Upper lobe of left lung (tissue), 6 donors: Measurements from ENCODE around the gene KRTAP23-1. TPM values are rescaled to one million over a fixed set of nuclear protein-coding genes. Genes with fewer than 3 reads are reported as not detected.

ENCODE experiments used
- ATAC-seq, 2 donors: fragments of 200-7000 bp; cut with Tn5 transposase; one replicate each; pipeline ENCODE4 v1.9.1; 2022; ENCODE audit warnings: mild to moderate bottlenecking in 2 of 2, moderate library complexity in 2 of 2; ENCODE audit not compliant: low FRiP score in 2 of 2
- DNase-seq, 2 donors: peaks; one replicate each; pipeline ENCODE4 v3.0.0-alpha.2; 2019 to 2020
- H3K27ac ChIP-seq, 4 donors: fragments of 200-600 bp; sonication (generic); one replicate each; pipeline ENCODE4 v1.5.1; 2016 to 2019
- H3K27me3 ChIP-seq, 4 donors: fragments of 200-600 bp; sonication (generic); one replicate each; pipeline ENCODE4 v1.5.1; 2017 to 2019
- H3K36me3 ChIP-seq, 4 donors: fragments of 200-600 bp; sonication (generic); one replicate each; pipeline ENCODE4 v1.5.1; 2016 to 2019
- H3K4me1 ChIP-seq, 4 donors: fragments of 200-600 bp; sonication (generic); one replicate each; pipeline ENCODE4 v1.5.1; 2018 to 2019
- H3K4me3 ChIP-seq, 4 donors: fragments of 200-600 bp; sonication (generic); one replicate each; pipeline ENCODE4 v1.5.1; 2017 to 2019; ENCODE audit warnings: mild to moderate bottlenecking in 2 of 4, moderate library complexity in 1 of 4
- H3K9me3 ChIP-seq, 4 donors: fragments of 200-600 bp; sonication (generic); one replicate each; pipeline ENCODE4 v1.5.1; 2018 to 2019
- EP300 ChIP-seq, 4 donors: sonication (generic); formaldehyde crosslinking; IDR thresholded peaks; one replicate each; pipeline ENCODE4 v1.5.1; 2017; ENCODE audit warnings: antibody characterized with exemption in 4 of 4, control low read depth in 2 of 4
- POLR2A ChIP-seq, 4 donors: fragments of 450-650 bp; IDR thresholded peaks; one replicate each; pipeline ENCODE4 v1.5.1; 2016 to 2017; ENCODE audit warnings: antibody characterized with exemption in 4 of 4, mild to moderate bottlenecking in 2 of 4
- POLR2AphosphoS5 ChIP-seq, 2 donors: sonication (generic); formaldehyde crosslinking; IDR thresholded peaks; one replicate each; pipeline ENCODE4 v1.5.1; 2017; ENCODE audit warnings: antibody characterized with exemption in 2 of 2
- WGBS, 2 donors: methylation state at CpG; one replicate each; pipeline ENCODE4 v1.1.5; 2017 to 2018; 5-methylcytosine and 5-hydroxymethylcytosine counted together
- small RNA-seq, 4 donors: library from RNA; depleted of rRNA; stranded (forward); fragments of <200 nt; gene quantifications; one replicate each; pipeline ENCODE3, GENCODE V24; 2016
- total RNA-seq, 6 donors: library from RNA; depleted of rRNA in 4 of 6; stranded (reverse); fragments of >200 nt in 4 of 6; gene quantifications; one replicate each; pipeline versions ENCODE4 v1.1.0 to v1.2.1, GENCODE V29; 2016 to 2021
- TF ChIP-seq, protein P1 (sequence below), 6 experiments: fragments of 450-650 bp in 4 of 6; fragments of 200-600 bp in 2 of 6; sonication (generic) in 2 of 6; IDR thresholded peaks; one replicate each; pipeline ENCODE4 v1.5.1; 2016 to 2019; ENCODE audit warnings: antibody characterized with exemption in 6 of 6
- donor health status: DM: no; HTN: no; CAD: no; lungs with moderate emphysema.
- donor health status: DM: no; HTN: yes; CAD: no; lungs with severe emphysema.

KRTAP23-1 gene
- total RNA-seq, 6 donors from 2014 or later: not detected

DNA sequence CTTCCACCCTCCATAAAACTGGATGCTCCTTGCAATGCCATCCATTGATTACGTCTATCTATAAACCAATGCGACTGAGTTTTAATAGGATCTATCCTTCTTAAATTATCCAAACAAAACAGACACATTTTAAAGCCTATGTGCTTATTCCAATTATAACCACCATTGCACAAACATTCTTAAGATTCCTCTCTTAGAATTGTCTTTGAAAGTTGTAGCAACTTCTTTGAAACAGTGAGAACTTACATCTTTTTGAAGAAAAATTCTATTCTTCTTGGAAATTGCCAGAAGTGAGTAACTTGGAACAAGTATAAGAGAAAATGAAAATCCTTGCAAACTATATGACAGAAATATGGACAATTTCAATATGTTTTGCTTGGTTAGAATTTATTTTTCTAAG is 28.2 kb downstream of the KRTAP23-1 start, which contains the start of gene KRTAP26-1:
Gene KRTAP26-1 (minus strand): TSS at position 101 of the 400 bp plus-strand sequence. CDS start 280 bp downstream, outside the sequence.
- H3K36me3 ChIP-seq: no peaks in the 10 kb centered on the region
- H3K27me3 ChIP-seq: no peaks in the 10 kb centered on the region
- DNase-seq (no peak), ATAC-seq (no peak)
- H3K9me3 ChIP-seq: no peaks in the 10 kb centered on the region
- TF ChIP-seq POLR2AphosphoS5 (IDR thresholded peaks at IDR 0.05) (no peak), POLR2A (IDR thresholded peaks at IDR 0.05) (no peak), EP300 (IDR thresholded peaks at IDR 0.05) (no peak)
- TF ChIP-seq, protein P1, sequence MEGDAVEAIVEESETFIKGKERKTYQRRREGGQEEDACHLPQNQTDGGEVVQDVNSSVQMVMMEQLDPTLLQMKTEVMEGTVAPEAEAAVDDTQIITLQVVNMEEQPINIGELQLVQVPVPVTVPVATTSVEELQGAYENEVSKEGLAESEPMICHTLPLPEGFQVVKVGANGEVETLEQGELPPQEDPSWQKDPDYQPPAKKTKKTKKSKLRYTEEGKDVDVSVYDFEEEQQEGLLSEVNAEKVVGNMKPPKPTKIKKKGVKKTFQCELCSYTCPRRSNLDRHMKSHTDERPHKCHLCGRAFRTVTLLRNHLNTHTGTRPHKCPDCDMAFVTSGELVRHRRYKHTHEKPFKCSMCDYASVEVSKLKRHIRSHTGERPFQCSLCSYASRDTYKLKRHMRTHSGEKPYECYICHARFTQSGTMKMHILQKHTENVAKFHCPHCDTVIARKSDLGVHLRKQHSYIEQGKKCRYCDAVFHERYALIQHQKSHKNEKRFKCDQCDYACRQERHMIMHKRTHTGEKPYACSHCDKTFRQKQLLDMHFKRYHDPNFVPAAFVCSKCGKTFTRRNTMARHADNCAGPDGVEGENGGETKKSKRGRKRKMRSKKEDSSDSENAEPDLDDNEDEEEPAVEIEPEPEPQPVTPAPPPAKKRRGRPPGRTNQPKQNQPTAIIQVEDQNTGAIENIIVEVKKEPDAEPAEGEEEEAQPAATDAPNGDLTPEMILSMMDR (IDR thresholded peaks at IDR 0.05): no peak
- no peak within 1 kb of the TSS for H3K27ac ChIP-seq
- no peak within 1 kb of the TSS for H3K4me3 ChIP-seq
- no peaks in the 10 kb centered on the region for H3K4me1 ChIP-seq
- WGBS, 2 donors: 91 to 99% methylated on average over 2 of the region's 2 CpGs

DNA sequence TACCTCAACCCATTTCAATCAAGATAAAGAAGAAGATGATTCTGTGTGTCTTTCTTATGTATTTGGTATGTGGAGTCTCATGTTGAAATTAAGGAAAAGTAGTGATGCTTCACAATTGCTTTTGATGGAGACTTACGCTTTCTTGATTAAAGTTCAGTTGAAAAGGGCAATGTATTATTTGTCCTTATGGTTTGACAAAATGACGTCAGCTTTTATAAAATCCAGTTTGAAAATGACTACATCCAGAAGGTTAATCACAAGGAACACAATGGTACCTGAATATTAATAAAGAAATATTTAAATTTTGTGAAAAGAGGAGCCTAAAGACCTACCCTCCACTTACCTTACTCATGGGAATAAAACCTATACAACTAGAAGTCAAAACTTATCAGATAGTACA is 32.7 kb downstream of the KRTAP23-1 start:
- no peaks in the 10 kb centered on the region for H3K9me3 ChIP-seq
- H3K27ac ChIP-seq: no peak overlapping the region
- no peak for ATAC-seq
- no peaks in the 10 kb centered on the region for H3K27me3 ChIP-seq
- H3K4me3 ChIP-seq: no peak overlapping the region
- no peak for DNase-seq
- TF ChIP-seq, protein P1 (IDR thresholded peaks at IDR 0.05): no peak
- TF ChIP-seq POLR2AphosphoS5 (IDR thresholded peaks at IDR 0.05): no peak
- TF ChIP-seq POLR2A (IDR thresholded peaks at IDR 0.05): no peak
- no peak for TF ChIP-seq EP300 (IDR thresholded peaks at IDR 0.05)
- H3K36me3 ChIP-seq: no peaks in the 10 kb centered on the region
- no peaks in the 10 kb centered on the region for H3K4me1 ChIP-seq
- 84 to 90% methylated on average over 2 of the region's 2 CpGs for WGBS, 2 donors

DNA sequence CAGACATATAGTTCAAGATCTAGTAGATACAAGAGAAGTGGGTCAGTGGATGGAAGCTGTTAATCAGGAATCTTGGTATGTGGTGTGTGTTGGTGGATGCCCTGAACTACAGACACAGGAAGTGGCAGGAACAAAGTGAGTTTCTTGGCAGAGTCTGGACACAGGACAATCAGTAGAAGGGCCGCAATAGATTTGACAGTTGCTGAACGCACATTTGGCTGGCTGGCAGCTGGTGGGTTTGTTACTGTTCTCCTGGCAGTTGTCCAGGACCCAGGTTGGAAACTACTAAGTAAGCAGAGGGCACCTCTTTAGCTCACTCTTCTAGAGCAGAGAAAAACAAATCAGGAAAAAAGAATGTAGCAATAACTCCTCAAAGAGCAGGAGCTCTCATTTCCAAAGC is 41.5 kb downstream of the KRTAP23-1 start:
- H3K27ac ChIP-seq: no peak overlapping the region
- no peaks in the 10 kb centered on the region for H3K36me3 ChIP-seq
- H3K27me3 ChIP-seq: no peaks in the 10 kb centered on the region
- 13 to 28% methylated on average over 2 of the region's 2 CpGs for WGBS, 2 donors
- no peaks in the 10 kb centered on the region for H3K9me3 ChIP-seq
- no peaks in the 10 kb centered on the region for H3K4me1 ChIP-seq
- DNase-seq (no peak), ATAC-seq (no peak)
- no peak overlapping the region for H3K4me3 ChIP-seq
- no peak for TF ChIP-seq POLR2AphosphoS5 (IDR thresholded peaks at IDR 0.05)

DNA sequence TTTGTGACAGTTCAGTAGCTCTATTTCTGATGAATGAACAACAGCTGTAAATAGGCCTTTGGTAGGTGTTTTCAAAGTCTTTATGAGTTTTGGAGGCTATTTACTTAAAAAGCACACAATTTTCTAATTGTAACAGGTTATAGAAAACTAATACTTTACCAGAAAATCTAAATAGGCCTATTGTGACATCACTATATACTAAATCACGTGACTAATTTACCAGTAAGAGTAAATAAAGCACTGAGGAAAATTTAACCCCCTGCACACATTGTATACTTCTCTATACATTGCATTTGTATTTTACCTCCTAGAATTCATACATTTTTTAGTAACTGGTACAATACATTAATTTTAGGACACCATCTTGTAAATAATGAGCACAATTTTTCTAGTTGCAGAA is 43.3 kb downstream of the KRTAP23-1 start:
- DNase-seq (no peak), ATAC-seq (no peak)
- Histone ChIP-seq H3K27ac (no peak overlapping the region), H3K4me1 (no peaks in the 10 kb centered on the region), H3K4me3 (no peak overlapping the region), H3K27me3 (no peaks in the 10 kb centered on the region), H3K9me3 (peaks cover 0 to 3% (median 0%) of the 10 kb centered on the region in 4 donors), H3K36me3 (no peaks in the 10 kb centered on the region)
- TF ChIP-seq, protein P1 (IDR thresholded peaks at IDR 0.05): no peak
- no peak for TF ChIP-seq EP300 (IDR thresholded peaks at IDR 0.05)
- no peak for TF ChIP-seq POLR2AphosphoS5 (IDR thresholded peaks at IDR 0.05)
- TF ChIP-seq POLR2A (IDR thresholded peaks at IDR 0.05): no peak
- WGBS, 2 donors: 32 to 58% methylated on average over 1 of the region's 1 CpG

Small RNAs within 50 kb of the gene (small RNA-seq; reads per million reads assigned to genes)
- gene KRTAP23-1 (0 reads per million in 4 donors), gene MIR4327 (0 reads per million in 4 donors)

Other genes starting within 250 kb of the KRTAP23-1 start
- gene CLDN17, start 181.8 kb downstream of the KRTAP23-1 start, total RNA-seq: not detected
- gene CLDN8, start 132.5 kb downstream of the KRTAP23-1 start, total RNA-seq: 1 to 10 TPM in 3 of 6 donors, under 1 TPM in 1, not detected in 2; 0.09 to 4.8 (median 1.6) TPM
- gene KRTAP24-1, start 65.7 kb downstream of the KRTAP23-1 start, total RNA-seq: not detected
- not detected for gene KRTAP25-1, start 59.1 kb downstream of the KRTAP23-1 start, total RNA-seq
- not detected for gene KRTAP26-1, start 28.3 kb downstream of the KRTAP23-1 start, total RNA-seq
- gene KRTAP27-1, start 10.9 kb downstream of the KRTAP23-1 start, total RNA-seq: not detected
- gene KRTAP13-2, start 23.7 kb upstream of the KRTAP23-1 start, total RNA-seq: not detected
- not detected for gene KRTAP13-1, start 47.4 kb upstream of the KRTAP23-1 start, total RNA-seq
- not detected for gene KRTAP13-3, start 77.3 kb upstream of the KRTAP23-1 start, total RNA-seq
- gene KRTAP13-4, start 81.6 kb upstream of the KRTAP23-1 start, total RNA-seq: not detected
- gene KRTAP15-1, start 91.7 kb upstream of the KRTAP23-1 start, total RNA-seq: not detected
- not detected for gene KRTAP19-1, start 131.8 kb upstream of the KRTAP23-1 start, total RNA-seq
- not detected for gene KRTAP19-2, start 138.8 kb upstream of the KRTAP23-1 start, total RNA-seq
- gene KRTAP19-3, start 143.4 kb upstream of the KRTAP23-1 start, total RNA-seq: not detected
- gene KRTAP19-4, start 148.6 kb upstream of the KRTAP23-1 start, total RNA-seq: not detected
- gene KRTAP19-5, start 153.5 kb upstream of the KRTAP23-1 start, total RNA-seq: not detected
- not detected for gene KRTAP19-6, start 193.3 kb upstream of the KRTAP23-1 start, total RNA-seq
- not detected for gene KRTAP19-7, start 212.7 kb upstream of the KRTAP23-1 start, total RNA-seq
- not detected for gene KRTAP22-2, start 241.8 kb upstream of the KRTAP23-1 start, total RNA-seq
- gene KRTAP6-3, start 243.8 kb upstream of the KRTAP23-1 start, total RNA-seq: not detected